Thyroid gland (tissue), 4 donors: ENCODE measurements around the gene SERTAD4. TPM values are rescaled to one million over a fixed set of nuclear protein-coding genes. Genes with fewer than 3 reads are reported as not detected.

Experiments
- DNase-seq, 2 donors: peaks; one replicate each; pipeline ENCODE4 v3.0.0-alpha.2; 2019
- H3K27ac ChIP-seq, 3 donors: fragments of 200-600 bp; sonication (generic); 1 replicate in 2 of 3; 2 replicates in 1 of 3; pipeline ENCODE4 v1.5.1; 2016 to 2019; ENCODE audit warnings: mild to moderate bottlenecking in 1 of 3, moderate library complexity in 1 of 3
- H3K27me3 ChIP-seq: fragments of 200-600 bp; sonication (generic); one replicate; pipeline ENCODE4 v1.5.1; 2019
- H3K36me3 ChIP-seq, 2 donors: fragments of 200-600 bp; sonication (generic); one replicate each; pipeline ENCODE4 v1.5.1; 2016 to 2019
- H3K4me1 ChIP-seq, 2 donors: fragments of 200-600 bp; sonication (generic); one replicate each; pipeline ENCODE4 v1.5.1; 2017 to 2019
- H3K4me3 ChIP-seq, 3 donors: fragments of 200-600 bp; sonication (generic); replicated peaks in 1 of 3; 1 replicate in 2 of 3; 2 replicates in 1 of 3; pipeline ENCODE4 v1.5.1; 2016; ENCODE audit warnings: mild to moderate bottlenecking in 1 of 3
- H3K9me3 ChIP-seq: fragments of 200-600 bp; sonication (generic); one replicate; pipeline ENCODE4 v1.5.1; 2017
- POLR2A ChIP-seq, 2 donors: fragments of 450-650 bp; IDR thresholded peaks; one replicate each; pipeline ENCODE4 v1.6.1; 2017; ENCODE audit warnings: antibody characterized with exemption in 2 of 2, mild to moderate bottlenecking in 2 of 2, moderate library complexity in 1 of 2
- WGBS, 2 donors: methylation state at CpG; one replicate each; pipeline ENCODE4 v1.1.5; 2017; 5-methylcytosine and 5-hydroxymethylcytosine counted together
- intact Hi-C: fragments of 100-400 bp; cut with DNase I; formaldehyde crosslinking; loops from one replicate; pipeline ENCODE4 v1.15.1; 2023
- total RNA-seq, 4 donors: library from RNA; depleted of rRNA; stranded (reverse); fragments of >200 nt; gene quantifications; one replicate each; pipeline ENCODE4 v1.2.3, GENCODE V29; 2016
- TF ChIP-seq, protein P1 (sequence below), 6 experiments: fragments of 200-600 bp in 3 of 6; fragments of 450-650 bp in 3 of 6; sonication (generic) in 3 of 6; IDR thresholded peaks; one replicate each; pipeline ENCODE4 v1.5.1; 2016 to 2019; ENCODE audit warnings: antibody characterized with exemption in 6 of 6, mild to moderate bottlenecking in 2 of 6, inconsistent platforms in 1 of 6, moderate library complexity in 1 of 6

The SERTAD4 gene
- total RNA-seq, 4 donors from 2014 or later, result 1.5 to 4.0 (median 3.6) TPM

DNA sequence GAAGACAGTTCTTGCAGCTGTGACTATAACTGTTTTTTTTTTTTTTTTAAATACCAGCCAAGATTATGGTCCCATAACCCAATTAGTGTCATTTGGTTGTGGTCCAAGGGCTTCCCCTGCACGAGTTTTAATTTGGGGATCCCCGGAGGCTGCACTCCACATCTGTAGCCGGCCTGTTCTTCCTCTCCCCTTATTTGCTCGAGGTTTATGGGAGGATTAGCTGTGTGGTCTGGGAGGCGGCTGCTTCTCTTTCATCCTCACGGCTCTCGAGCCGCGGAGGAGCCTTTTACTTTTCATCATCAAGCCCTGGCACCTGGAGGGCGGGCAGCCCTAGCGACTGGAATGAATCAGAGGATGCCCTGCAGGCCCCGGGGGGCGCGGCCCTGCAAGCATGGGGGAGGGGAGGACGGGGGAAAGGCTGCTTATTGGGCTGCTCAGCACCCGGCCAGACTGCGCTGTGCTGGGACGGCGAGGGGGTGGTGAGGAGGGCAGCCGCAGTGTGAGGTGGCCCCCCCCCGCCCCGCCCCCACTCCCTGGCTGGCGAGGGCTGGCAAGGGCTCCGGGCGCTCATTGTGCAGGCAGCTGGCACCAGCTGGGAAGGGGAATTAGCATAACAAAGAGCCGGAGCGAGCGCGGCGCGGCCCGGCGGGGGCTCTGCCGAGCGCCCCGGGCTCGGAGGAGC is 18.5 kb downstream of the SERTAD4 start:
- DNase-seq, result peak; percentile 58 to 60
- Histone ChIP-seq H3K4me3 (peak overlapping the region in 2 of 3 donors; percentile 20 to 43), H3K36me3 (no peaks in the 10 kb centered on the region), H3K9me3 (no peaks in the 10 kb centered on the region), H3K4me1 (peaks cover 11 to 27% of the 10 kb centered on the region in 2 donors), H3K27ac (peak overlapping the region in 1 of 3 donors; percentile 33), H3K27me3 (no peaks in the 10 kb centered on the region)
- 3% methylated on average over 11 to 12 of the region's 37 CpGs for WGBS, 2 donors
- TF ChIP-seq, protein P1, sequence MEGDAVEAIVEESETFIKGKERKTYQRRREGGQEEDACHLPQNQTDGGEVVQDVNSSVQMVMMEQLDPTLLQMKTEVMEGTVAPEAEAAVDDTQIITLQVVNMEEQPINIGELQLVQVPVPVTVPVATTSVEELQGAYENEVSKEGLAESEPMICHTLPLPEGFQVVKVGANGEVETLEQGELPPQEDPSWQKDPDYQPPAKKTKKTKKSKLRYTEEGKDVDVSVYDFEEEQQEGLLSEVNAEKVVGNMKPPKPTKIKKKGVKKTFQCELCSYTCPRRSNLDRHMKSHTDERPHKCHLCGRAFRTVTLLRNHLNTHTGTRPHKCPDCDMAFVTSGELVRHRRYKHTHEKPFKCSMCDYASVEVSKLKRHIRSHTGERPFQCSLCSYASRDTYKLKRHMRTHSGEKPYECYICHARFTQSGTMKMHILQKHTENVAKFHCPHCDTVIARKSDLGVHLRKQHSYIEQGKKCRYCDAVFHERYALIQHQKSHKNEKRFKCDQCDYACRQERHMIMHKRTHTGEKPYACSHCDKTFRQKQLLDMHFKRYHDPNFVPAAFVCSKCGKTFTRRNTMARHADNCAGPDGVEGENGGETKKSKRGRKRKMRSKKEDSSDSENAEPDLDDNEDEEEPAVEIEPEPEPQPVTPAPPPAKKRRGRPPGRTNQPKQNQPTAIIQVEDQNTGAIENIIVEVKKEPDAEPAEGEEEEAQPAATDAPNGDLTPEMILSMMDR (IDR thresholded peaks at IDR 0.05), result no peak
- TF ChIP-seq POLR2A (IDR thresholded peaks at IDR 0.05), result no peak
- intact Hi-C loops, result no loop called here

DNA sequence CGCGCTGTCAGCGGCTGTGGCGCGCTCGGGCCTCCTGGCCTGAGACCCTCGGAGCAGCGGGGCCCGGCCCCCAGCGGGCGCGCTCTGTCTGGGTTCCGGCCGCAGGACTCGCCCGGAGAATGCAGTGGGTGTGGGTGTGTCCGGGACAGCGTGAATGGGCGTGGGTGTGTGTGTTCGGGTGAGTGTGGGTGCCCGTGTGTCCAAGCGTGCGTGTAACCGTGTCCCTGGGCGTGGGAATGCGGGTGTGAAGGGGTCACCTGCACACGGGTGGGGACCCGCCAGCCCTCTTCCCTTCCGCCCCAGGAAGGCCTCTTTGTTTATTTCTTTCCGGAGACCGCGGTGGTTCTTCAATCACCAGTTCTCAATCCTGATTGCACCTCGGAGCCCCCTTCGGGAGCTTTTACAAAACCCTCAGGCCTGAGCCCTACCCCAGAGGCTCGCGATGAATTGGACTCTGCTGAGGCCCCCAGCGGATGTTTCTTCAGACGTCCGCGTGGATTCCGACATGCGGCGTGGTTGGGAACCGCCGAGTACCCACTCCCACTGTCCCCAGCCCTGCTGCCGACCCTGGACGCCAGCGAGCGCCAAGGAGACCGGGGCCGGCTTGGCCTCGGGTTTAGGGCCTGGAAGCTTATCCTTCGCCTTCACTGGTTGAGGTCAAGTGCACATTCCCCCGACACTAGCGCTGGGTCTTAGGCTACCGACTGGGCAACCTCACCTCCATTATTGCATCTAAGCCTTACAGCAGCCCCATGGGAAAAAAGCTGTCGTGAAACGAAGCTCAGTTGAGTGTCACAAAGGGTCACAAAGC is 19.3 kb downstream of the SERTAD4 start:
- TF ChIP-seq, protein P1 (IDR thresholded peaks at IDR 0.05), result no peak
- TF ChIP-seq POLR2A (IDR thresholded peaks at IDR 0.05), result no peak
- Histone ChIP-seq H3K36me3 (no peaks in the 10 kb centered on the region), H3K4me1 (peaks cover 11 to 27% of the 10 kb centered on the region in 2 donors), H3K4me3 (peak overlapping the region in 2 of 3 donors; percentile 20 to 43), H3K27me3 (no peaks in the 10 kb centered on the region), H3K27ac (peak overlapping the region in 1 of 3 donors; percentile 33), H3K9me3 (no peaks in the 10 kb centered on the region)
- no peak for DNase-seq
- intact Hi-C loops, result no loop called here
- WGBS, 2 donors, result 30 to 31% methylated on average over 28 to 37 of the region's 58 CpGs

DNA sequence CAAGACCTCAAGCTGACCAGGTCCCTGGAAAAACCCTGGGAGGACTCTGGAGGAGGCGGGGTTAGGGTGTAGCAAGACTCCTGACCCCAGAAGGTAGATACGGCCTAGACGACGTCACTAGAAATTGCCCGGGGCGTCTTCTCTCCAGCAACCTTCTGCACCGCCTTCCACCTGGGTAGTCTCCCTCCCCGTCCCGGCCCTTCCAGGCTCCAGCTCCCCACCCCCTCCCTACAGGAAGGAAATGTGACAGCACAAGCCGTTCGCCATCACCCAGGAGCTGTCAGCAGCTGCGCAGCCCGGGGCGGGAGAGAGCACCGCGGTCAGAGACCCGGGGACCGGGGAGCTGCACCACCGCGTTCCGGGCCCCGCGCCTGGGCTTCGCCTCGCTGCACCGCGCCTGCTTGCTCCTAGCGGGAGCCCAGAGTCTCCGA is 20.0 kb downstream of the SERTAD4 start:
- peak; percentile 33 to 54 for DNase-seq
- H3K4me3 ChIP-seq, result peak overlapping the region in 1 of 3 donors; percentile 10
- intact Hi-C loops, result no loop called here
- H3K9me3 ChIP-seq, result no peaks in the 10 kb centered on the region
- H3K4me1 ChIP-seq, result peaks cover 16 to 32% of the 10 kb centered on the region in 2 donors
- no peak overlapping the region for H3K27ac ChIP-seq
- 40 to 49% methylated on average over 10 to 24 of the region's 29 CpGs for WGBS, 2 donors
- no peaks in the 10 kb centered on the region for H3K36me3 ChIP-seq
- TF ChIP-seq, protein P1 (IDR thresholded peaks at IDR 0.05), result no peak
- no peak for TF ChIP-seq POLR2A (IDR thresholded peaks at IDR 0.05)
- H3K27me3 ChIP-seq, result no peaks in the 10 kb centered on the region

DNA sequence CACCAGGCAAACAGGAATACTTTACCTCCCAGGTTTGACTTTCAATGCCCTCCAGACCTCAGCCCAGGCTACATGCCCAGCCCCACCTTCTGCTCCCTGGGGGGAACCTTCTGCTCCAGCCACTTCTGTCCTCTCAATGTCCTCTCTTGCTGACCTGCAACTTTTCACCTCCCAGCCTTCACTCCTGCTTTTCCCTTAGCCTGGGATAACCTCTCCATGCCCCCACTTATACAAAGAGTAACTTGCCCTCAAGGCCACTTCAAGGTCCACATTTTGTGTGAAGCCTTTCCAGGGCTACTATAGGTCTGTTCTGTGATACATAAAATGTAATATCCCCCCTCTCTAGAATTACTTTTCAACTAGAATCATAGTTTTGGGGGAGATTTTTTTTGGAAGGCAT is 21.7 kb downstream of the SERTAD4 start:
- intact Hi-C loops, result no loop called here

More for the DNA sequence above, 21.7 kb downstream of the SERTAD4 start:
- DNase-seq, result no peak
- H3K27me3 ChIP-seq, result no peaks in the 10 kb centered on the region
- TF ChIP-seq POLR2A (IDR thresholded peaks at IDR 0.05), result no peak
- TF ChIP-seq, protein P1 (IDR thresholded peaks at IDR 0.05), result no peak
- H3K27ac ChIP-seq, result no peak overlapping the region
- H3K4me1 ChIP-seq, result peaks cover 25 to 48% of the 10 kb centered on the region in 2 donors
- no peak overlapping the region for H3K4me3 ChIP-seq
- H3K36me3 ChIP-seq, result no peaks in the 10 kb centered on the region
- H3K9me3 ChIP-seq, result no peaks in the 10 kb centered on the region
